HG03135 (cell line): ENCODE data around the gene MEIS2.

Experiments used
- ATAC-seq: cut with Tn5 transposase; IDR thresholded peaks from one replicate; pipeline ENCODE4 v1.9.1; 2021; ENCODE audit warnings: mild to moderate bottlenecking, moderate library complexity; ENCODE audit not compliant: unreplicated experiment

MEIS2 gene

GRCh38 chr15:37077623-37078351 lies 22.6 kb downstream of the MEIS2 start:
- no peak for ATAC-seq

DNA sequence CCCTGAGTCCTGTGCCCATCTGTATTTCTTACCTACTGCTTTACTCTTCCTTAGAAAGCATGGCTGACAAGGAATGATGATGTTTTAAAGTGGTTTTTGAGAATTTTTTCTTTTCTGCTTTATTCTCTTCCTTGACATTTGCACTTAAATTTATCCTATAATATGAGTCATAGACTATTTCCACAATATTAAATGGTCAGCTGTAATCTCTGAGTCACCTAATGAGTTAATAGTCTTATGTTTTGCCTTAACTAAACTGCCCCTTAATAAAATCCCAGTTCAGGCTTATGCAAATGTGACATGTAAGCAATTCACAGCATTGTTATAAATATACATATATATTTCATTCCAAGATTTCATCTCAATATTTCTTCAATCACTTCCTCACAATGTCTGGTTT lies 23.8 kb downstream of the MEIS2 start:
- no peak for ATAC-seq

GRCh38 chr15:37075777-37076176 lies 24.6 kb downstream of the MEIS2 start:
- ATAC-seq: no peak

DNA sequence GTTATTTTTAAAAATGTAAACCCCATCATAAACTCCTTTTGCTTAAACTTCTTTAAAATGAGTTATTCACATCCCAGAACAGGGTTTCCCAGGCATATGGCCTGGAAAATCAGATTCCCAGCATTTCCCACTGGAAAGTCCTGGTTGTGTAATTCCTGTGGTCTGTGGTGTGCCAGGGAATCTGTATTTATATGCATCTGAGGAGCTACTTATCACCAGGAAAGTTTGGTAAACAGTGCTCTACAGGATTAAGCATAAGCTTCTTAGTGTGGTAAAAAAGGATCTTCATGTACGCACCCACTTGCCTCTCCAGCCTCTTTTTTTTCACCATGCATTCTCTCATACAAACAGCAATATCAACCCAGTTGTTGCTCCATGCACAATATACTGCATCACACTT lies 28.2 kb downstream of the MEIS2 start:
- ATAC-seq: no peak

GRCh38 chr15:37071134-37071533 lies 29.2 kb downstream of the MEIS2 start:
- ATAC-seq: no peak

- no peak for ATAC-seq
Observed at GRCh38 chr15:37070686-37071085, 29.7 kb downstream of the MEIS2 start.

- ATAC-seq: no peak
Observed at GRCh38 chr15:37061996-37062395, 38.4 kb downstream of the MEIS2 start.

DNA sequence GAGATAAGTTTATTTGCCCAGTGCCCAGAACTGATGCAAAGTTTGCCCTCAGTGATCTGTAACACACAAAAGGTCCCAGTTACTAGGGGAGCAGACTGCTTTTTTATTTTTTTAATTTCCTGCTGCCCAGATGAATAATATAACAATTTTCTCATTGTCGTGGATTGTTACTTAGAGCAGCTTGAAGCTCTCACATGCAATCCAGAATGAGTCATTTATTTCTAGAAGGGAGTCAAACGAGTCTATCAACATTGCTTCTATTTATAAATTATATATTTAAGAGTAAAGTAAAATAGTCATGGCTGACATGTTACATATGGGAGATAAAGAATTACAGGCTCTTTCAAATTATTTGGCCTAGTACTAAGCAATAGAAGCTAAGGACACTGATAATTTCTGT lies 41.3 kb downstream of the MEIS2 start:
- ATAC-seq: no peak

GRCh38 chr15:37058316-37058985 lies 41.9 kb downstream of the MEIS2 start:
- ATAC-seq: no peak

DNA sequence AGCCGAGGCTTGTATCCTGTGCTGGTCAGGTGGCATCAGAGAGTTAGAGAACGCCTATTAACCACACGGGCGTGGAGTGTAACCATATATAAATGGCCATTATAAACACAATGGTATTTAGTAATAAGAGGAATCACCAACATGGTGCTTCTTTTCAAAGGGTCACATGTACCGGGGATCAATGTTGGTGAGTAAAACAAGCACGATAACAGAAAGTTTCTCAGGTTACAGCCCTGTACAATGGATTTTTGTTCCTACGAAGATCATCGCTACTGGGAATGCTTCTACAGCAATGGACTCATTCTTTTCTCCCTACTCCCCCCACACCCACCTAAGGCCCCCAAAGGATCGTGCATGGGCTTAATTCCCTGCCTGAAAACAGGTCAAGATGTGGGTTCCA lies 42.5 kb downstream of the MEIS2 start:
- no peak for ATAC-seq

GRCh38 chr15:37057256-37057655 lies 43.1 kb downstream of the MEIS2 start:
- no peak for ATAC-seq

- ATAC-seq: no peak
Observed at GRCh38 chr15:37056177-37057121, 43.9 kb downstream of the MEIS2 start.

DNA sequence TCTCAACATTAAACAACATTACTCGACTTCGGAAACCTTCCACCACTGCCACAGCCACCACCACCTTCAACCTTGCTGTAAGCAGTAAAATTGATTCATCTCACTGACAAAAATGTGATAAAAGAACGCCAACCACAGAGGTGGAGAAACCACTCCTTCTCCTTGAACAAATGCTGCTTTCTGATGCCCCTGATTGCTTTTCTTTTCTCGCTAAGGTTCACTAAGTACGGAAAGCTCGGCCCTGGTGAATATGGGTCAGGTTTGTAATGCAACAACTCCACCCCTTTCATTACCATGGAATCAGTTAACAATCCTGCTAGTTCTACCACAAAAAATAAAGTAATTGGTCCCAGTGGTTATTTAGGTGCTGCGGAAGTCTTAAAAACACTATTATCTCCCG lies 44.9 kb downstream of the MEIS2 start:
- ATAC-seq: no peak

DNA sequence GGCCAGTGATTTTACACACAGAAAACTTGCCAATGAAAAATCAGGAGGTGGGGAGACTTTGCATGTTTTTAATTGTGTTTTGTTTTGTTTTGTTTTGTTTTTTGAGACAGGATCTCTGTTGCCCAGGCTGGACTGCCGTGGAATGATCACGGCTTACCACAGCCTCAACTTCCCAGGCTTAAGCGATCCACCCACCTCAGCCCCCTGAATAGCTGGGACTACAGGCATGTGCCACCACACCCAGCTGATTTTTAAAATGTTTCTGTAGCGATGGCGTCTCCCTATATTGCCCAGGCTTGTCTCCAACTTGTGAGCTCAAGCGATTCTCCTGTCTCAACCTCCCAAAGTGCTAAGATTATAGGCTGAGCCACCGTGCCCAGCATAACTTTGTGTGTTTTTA lies 46.0 kb downstream of the MEIS2 start:
- no peak for ATAC-seq

- no peak for ATAC-seq
Observed at GRCh38 chr15:37053166-37053565, 47.2 kb downstream of the MEIS2 start.

DNA sequence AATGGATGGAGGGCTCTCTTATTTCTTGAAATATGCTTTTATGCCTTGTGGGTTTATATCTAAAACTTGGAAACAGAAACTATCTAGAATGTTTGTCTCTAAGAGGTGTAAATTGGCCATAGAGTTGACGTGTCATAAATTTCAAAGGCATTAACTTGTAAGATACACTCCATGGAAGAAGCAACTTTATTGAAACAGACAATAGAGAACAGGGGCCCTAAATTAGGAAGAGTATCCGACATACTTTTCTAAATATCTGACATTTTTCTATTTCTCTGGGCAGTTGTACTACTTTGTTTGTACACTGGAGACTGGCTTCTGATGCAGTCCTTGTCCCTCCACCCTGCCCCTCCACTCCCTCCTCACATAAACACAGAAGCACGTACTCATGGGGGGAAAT lies 50.0 kb downstream of the MEIS2 start:
- no peak for ATAC-seq

- ATAC-seq: no peak
Observed at GRCh38 chr15:37046876-37047614, 53.3 kb downstream of the MEIS2 start.

DNA sequence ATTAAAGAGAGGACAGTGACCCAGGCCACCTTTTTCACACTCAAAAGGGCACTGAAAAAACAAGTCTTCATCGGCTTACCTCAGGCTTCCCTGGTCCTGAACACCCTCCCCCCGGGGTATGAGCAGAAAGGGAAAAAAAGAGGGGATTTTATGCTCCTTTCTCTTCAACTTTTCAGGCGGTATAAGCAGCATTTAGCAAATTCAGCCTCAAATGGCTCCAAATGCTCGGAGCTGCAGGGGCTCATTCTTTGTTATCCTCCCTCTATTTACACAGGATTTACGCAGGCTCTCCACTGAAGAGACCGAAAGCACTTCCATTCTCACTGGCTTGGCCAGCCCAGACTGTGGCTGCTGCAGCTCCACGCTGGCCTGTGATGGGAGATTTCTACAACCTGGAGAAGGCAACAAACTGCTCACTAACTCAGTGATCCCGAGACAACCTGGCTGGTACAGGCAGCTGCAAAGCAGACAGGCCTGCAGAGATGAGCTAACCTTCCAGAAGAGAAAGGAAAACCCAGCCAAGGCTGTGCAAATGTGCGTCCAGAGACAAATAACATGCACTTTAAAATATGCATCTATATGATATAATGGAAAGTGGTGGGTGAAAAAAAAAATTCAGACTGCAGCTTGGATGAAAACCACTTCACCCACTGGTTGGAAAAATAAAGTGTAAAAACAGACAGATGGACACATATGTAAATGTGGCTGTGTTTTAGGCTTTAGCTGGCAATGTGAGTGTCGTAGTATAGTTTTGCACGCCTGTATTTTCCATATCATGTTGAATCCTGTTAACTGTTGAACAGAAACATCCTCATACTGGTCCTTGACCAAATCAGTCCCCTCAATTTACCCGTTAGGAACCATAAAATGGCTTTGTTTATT lies 54.2 kb downstream of the MEIS2 start:
- no peak for ATAC-seq

DNA sequence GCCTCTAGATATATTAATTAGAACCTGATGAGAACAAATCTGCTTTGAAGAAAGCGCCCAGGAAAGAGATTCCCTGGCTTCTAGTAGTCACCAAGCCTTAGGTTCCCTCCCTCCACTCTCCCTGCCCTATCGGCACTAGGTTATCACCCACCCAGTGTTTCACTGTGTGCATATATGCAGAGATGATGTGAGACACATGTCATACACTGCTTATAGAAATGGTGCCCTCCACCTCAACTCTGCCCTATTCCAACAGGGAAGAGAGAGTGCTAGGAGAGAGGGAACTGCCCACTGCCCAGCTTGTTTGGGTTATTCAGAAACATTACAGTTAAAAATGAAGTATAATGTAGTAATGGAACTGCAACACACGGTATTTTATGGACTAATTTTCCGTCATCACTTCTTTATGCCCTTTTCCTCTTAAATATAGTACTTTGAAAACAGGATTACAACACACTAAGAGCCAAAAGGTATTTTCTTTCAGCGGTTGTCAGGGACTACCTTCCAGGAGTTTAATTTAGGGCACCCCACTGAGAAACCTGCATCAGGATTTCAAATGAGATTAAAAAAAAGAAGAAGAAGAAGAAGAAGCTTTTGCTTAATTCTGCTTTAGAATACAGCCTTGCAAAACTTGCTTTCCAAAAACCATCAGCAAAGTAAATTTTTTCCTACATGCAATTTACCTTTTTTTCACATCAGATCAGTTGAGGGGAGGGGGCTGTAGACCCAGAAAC lies 55.3 kb downstream of the MEIS2 start:
- ATAC-seq: no peak
